PC-9 (cell line): ENCODE data around the gene MAP7D2.

ENCODE experiments used
- CTCF ChIP-seq: fragments of 200-600 bp; sonication (generic); conservative IDR thresholded peaks from 2 replicates; pipeline ENCODE4 v1.6.1; 2017; ENCODE audit warnings: mixed run types, antibody characterized with exemption, mild to moderate bottlenecking, moderate library complexity
- EZH2 ChIP-seq: fragments of 200-600 bp; sonication (generic); IDR thresholded peaks from 2 replicates; pipeline ENCODE4 v1.8.0; 2017; ENCODE audit warnings: antibody characterized with exemption, low read depth

DNA sequence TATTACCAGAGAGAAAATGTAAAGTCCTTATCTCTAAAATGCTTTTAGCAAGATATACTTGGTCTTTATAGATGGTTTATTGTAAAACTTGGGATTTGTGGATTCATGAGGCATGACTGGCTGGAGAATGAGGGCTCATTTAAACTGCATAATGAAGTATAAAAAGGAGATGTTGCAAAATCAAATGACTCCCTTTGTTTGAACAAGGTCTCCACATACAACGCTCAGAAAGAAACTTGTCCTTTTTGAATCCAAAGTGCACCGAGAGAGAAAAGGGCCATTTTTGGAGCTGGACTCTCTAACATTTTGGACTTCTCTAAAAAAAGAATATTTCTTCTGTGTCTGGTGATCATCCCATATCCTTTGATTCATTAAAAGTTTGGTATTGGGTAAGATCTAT, 32.6 kb upstream of the MAP7D2 start:
- no peak for TF ChIP-seq CTCF
- no peak for TF ChIP-seq EZH2
